Endothelial cell of umbilical vein (primary cell): ENCODE results near the gene CRIM1.
A peak's percentile ranks its signal among the peaks of the same experiment; 100 is the strongest.

ENCODE experiments used
- CTCF ChIP-seq, 2 donors: IDR thresholded peaks; 1 replicate in 1 of 2; 2 replicates in 1 of 2; pipeline ENCODE4 v1.5.1; 2011; ENCODE audit warnings: low read length in 2 of 2, mild to moderate bottlenecking in 2 of 2, moderate library complexity in 2 of 2, control low read depth in 1 of 2, inconsistent platforms in 1 of 2, low read depth in 1 of 2; ENCODE audit not compliant: insufficient read depth in 1 of 2; ENCODE audit errors: extremely low read depth in 1 of 2
- EZH2 ChIP-seq: IDR thresholded peaks from 2 replicates; pipeline ENCODE4 v1.6.1; 2012; ENCODE audit warnings: borderline replicate concordance, low read depth, mild to moderate bottlenecking, moderate library complexity, low read length, inconsistent platforms; ENCODE audit not compliant: severe bottlenecking
- FOS ChIP-seq: IDR thresholded peaks from 2 replicates; pipeline ENCODE4 v1.6.1; 2011; ENCODE audit warnings: mild to moderate bottlenecking, low read length, moderate library complexity, borderline replicate concordance; ENCODE audit not compliant: insufficient read depth
- GATA2 ChIP-seq: IDR thresholded peaks from 2 replicates; pipeline ENCODE4 v1.7.0; 2011; ENCODE audit warnings: low read depth, mild to moderate bottlenecking, moderate library complexity, mixed read lengths, low read length; ENCODE audit not compliant: insufficient read length, insufficient read depth
- JUN ChIP-seq: IDR thresholded peaks from 2 replicates; pipeline ENCODE4 v1.6.1; 2011; ENCODE audit warnings: borderline replicate concordance, low read depth; ENCODE audit not compliant: insufficient read length, insufficient read depth
- MAX ChIP-seq: IDR thresholded peaks from 2 replicates; pipeline ENCODE4 v1.6.1; 2011; ENCODE audit not compliant: insufficient read depth, insufficient read length
- MYC ChIP-seq: IDR thresholded peaks from one replicate; pipeline ENCODE4 v1.6.1; 2011; ENCODE audit warnings: mild to moderate bottlenecking, low read depth, low read length
- POLR2A ChIP-seq: IDR thresholded peaks from 2 replicates; pipeline ENCODE4 v1.6.1; 2012; ENCODE audit warnings: low read depth, mild to moderate bottlenecking, control low read depth, low read length
- POLR2AphosphoS5 ChIP-seq: IDR thresholded peaks from 2 replicates; pipeline ENCODE4 v1.6.1; 2012; ENCODE audit warnings: low read depth, mild to moderate bottlenecking, control low read depth, low read length, moderate library complexity; ENCODE audit not compliant: insufficient read depth

DNA sequence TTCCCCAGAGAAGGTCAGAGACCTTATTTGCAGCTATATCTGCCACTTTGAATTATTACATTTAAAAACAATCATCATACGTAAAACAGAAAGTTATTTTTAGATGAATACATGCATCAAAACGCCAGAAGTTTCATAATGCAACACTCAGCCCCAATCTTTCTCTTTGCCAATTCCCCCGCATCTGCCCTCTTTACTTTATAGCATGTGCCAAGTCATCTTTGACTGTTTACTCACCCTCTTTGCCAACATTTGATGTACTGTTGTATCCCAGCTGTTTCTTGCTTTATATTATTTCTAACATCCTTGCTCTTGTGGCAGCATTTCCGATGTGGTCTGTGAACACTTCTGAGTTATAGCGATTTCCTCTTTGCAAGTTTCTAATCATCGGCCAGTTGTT, 86.2 kb downstream of the CRIM1 start:
- TF ChIP-seq CTCF (IDR thresholded peaks at IDR 0.05; ENCODE audit: extremely low read depth in 1 of 2, insufficient read depth in 1 of 2, low read depth in 1 of 2, low read length in 2 of 2) (no peak), EZH2 (no peak), POLR2AphosphoS5 (peak; percentile 61), POLR2A (no peak), MAX (no peak), MYC (no peak), JUN (no peak), FOS (peak; percentile 20), GATA2 (peak; percentile 17)
